Inferior parietal cortex (tissue), 1 donor: Measurements from ENCODE around the gene TMEM97.
"Not testable (repeated sequence)": the region's sequence is repeated elsewhere in the genome, so short reads cannot be mapped to it uniquely, and the experiment has no call there.

Experiments used
- DNase-seq: peaks from one replicate; pipeline ENCODE4 v3.0.0-alpha.2; 2016; ENCODE audit errors: extremely low spot score

TMEM97 gene

GRCh38 chr17:28318759-28319597 is at the start of gene TMEM97:
TSS of gene TMEM97 (plus strand) at chr17:28319200. CDS start at chr17:28319240, 40 bp downstream.
- peak; percentile 98 for DNase-seq

- DNase-seq = no peak
Observed at GRCh38 chr17:28270055-28270454, 48.9 kb upstream of the TMEM97 start.

- DNase-seq = no peak
Observed at GRCh38 chr17:28270926-28271325, 48.1 kb upstream of the TMEM97 start.

- DNase-seq = no peak
Observed at GRCh38 chr17:28271431-28271830, 47.6 kb upstream of the TMEM97 start.

- no peak for DNase-seq
Observed at GRCh38 chr17:28272166-28272565, 46.8 kb upstream of the TMEM97 start.

- DNase-seq = not testable (repeated sequence)
Observed at GRCh38 chr17:28273341-28273740, 45.7 kb upstream of the TMEM97 start.

GRCh38 chr17:28274591-28275265 is 44.3 kb upstream of the TMEM97 start:
- DNase-seq = no peak

GRCh38 chr17:28276011-28276410 is 43.0 kb upstream of the TMEM97 start:
- DNase-seq = no peak

GRCh38 chr17:28279411-28279810 is 39.6 kb upstream of the TMEM97 start:
- no peak for DNase-seq

- no peak for DNase-seq
Observed at GRCh38 chr17:28280826-28281225, 38.2 kb upstream of the TMEM97 start.

GRCh38 chr17:28282596-28282995 is 36.4 kb upstream of the TMEM97 start:
- no peak for DNase-seq

- no peak for DNase-seq
Observed at GRCh38 chr17:28285965-28286364, 33.0 kb upstream of the TMEM97 start.

- DNase-seq = no peak
Observed at GRCh38 chr17:28290703-28291102, 28.3 kb upstream of the TMEM97 start.

GRCh38 chr17:28291780-28292330 is 27.1 kb upstream of the TMEM97 start:
- no peak for DNase-seq

GRCh38 chr17:28292878-28293277 is 26.1 kb upstream of the TMEM97 start:
- not testable (repeated sequence) for DNase-seq

GRCh38 chr17:28293994-28294393 is 25.0 kb upstream of the TMEM97 start:
- DNase-seq = no peak

- DNase-seq = no peak
Observed at GRCh38 chr17:28295677-28296578, 23.1 kb upstream of the TMEM97 start.

- no peak for DNase-seq
Observed at GRCh38 chr17:28298449-28298848, 20.6 kb upstream of the TMEM97 start.

GRCh38 chr17:28306954-28307401 is 12.0 kb upstream of the TMEM97 start:
- DNase-seq = no peak

- no peak for DNase-seq
Observed at GRCh38 chr17:28313841-28314240, 5.2 kb upstream of the TMEM97 start.

- no peak for DNase-seq
Observed at GRCh38 chr17:28315846-28316705, 2.9 kb upstream of the TMEM97 start.
